Measurements from ENCODE around the gene KCNG2. TPM values are rescaled to one million over a fixed set of nuclear protein-coding genes. Genes with fewer than 3 reads are reported as not detected.

The KCNG2 gene
- total and polyA plus RNA-seq, 12 donors, result 0.06 to 2.9 (median 0.50) TPM; not detected in 3

- no peaks in the 10 kb centered on the region for H3K9me3 ChIP-seq (replicated peaks in 1 of 3)
- no peaks in the 10 kb centered on the region for H3K27me3 ChIP-seq
- 75 to 91% (median 90%) methylated on average over 10 to 25 of the region's 25 CpGs for WGBS, 4 donors
- H3K4me1 ChIP-seq (replicated peaks in 1 of 2), result no peaks in the 10 kb centered on the region
- no peak overlapping the region for H3K4me3 ChIP-seq
- no peak overlapping the region for H3K27ac ChIP-seq
- no peak for TF ChIP-seq POLR2A (IDR thresholded peaks at IDR 0.05)
- no peak for TF ChIP-seq CTCF (IDR thresholded peaks at IDR 0.05)
- no peak for DNase-seq
- no peaks in the 10 kb centered on the region for H3K36me3 ChIP-seq (replicated peaks in 1 of 2)
- intact Hi-C loops (cut with DNase I), result no loop called here
Observed at GRCh38 chr18:79884963-79885728, 87.4 kb downstream of the KCNG2 start.

GRCh38 chr18:79887181-79888000, 89.7 kb downstream of the KCNG2 start:
- Histone ChIP-seq H3K4me3 (no peak overlapping the region), H3K27ac (no peak overlapping the region), H3K9me3 (replicated peaks in 1 of 3) (peaks cover 0 to 8% (median 0%) of the 10 kb centered on the region in 3 donors), H3K4me1 (replicated peaks in 1 of 2) (no peaks in the 10 kb centered on the region), H3K27me3 (no peaks in the 10 kb centered on the region), H3K36me3 (replicated peaks in 1 of 2) (no peaks in the 10 kb centered on the region)
- TF ChIP-seq POLR2A (IDR thresholded peaks at IDR 0.05) (no peak), CTCF (IDR thresholded peaks at IDR 0.05) (no peak)
- WGBS, 4 donors, result 84 to 88% (median 88%) methylated on average over 21 to 30 of the region's 30 CpGs
- DNase-seq, result peak in 1 of 7 donors; percentile 40
- intact Hi-C loops (cut with DNase I), result no loop called here

GRCh38 chr18:79888016-79888415, 90.3 kb downstream of the KCNG2 start:
- H3K27ac ChIP-seq, result no peak overlapping the region
- H3K4me3 ChIP-seq, result no peak overlapping the region
- peaks cover 0 to 8% (median 0%) of the 10 kb centered on the region in 3 donors for H3K9me3 ChIP-seq (replicated peaks in 1 of 3)
- H3K27me3 ChIP-seq, result no peaks in the 10 kb centered on the region
- 80 to 94% (median 83%) methylated on average over 5 to 16 of the region's 16 CpGs for WGBS, 4 donors
- H3K4me1 ChIP-seq (replicated peaks in 1 of 2), result no peaks in the 10 kb centered on the region
- TF ChIP-seq CTCF (IDR thresholded peaks at IDR 0.05), result no peak
- TF ChIP-seq POLR2A (IDR thresholded peaks at IDR 0.05), result no peak
- no peaks in the 10 kb centered on the region for H3K36me3 ChIP-seq (replicated peaks in 1 of 2)
- DNase-seq, result peak in 1 of 7 donors; percentile 31
- intact Hi-C loops (cut with DNase I), result no loop called here

- WGBS, 4 donors, result 85 to 90% (median 88%) methylated on average over 14 of the region's 14 CpGs
- intact Hi-C loops (cut with DNase I), result no loop called here
- no peaks in the 10 kb centered on the region for H3K4me1 ChIP-seq (replicated peaks in 1 of 2)
- no peaks in the 10 kb centered on the region for H3K27me3 ChIP-seq
- H3K4me3 ChIP-seq, result no peak overlapping the region
- TF ChIP-seq CTCF (IDR thresholded peaks at IDR 0.05) (no peak), POLR2A (IDR thresholded peaks at IDR 0.05) (no peak)
- no peaks in the 10 kb centered on the region for H3K36me3 ChIP-seq (replicated peaks in 1 of 2)
- no peak overlapping the region for H3K27ac ChIP-seq
- peak in 1 of 7 donors; percentile 34 for DNase-seq
- peaks cover 0 to 13% (median 0%) of the 10 kb centered on the region in 3 donors for H3K9me3 ChIP-seq (replicated peaks in 1 of 3)
Observed at GRCh38 chr18:79889569-79889968, 91.8 kb downstream of the KCNG2 start.
